K562 (cell line): Measurements from ENCODE around the gene TRIOBP. TPM values are rescaled to one million over a fixed set of nuclear protein-coding genes. Genes with fewer than 3 reads are reported as not detected.
A peak's percentile ranks its signal among the peaks of the same experiment; 100 is the strongest.

Experiments
- ATF2 ChIP-seq: sonication (generic); formaldehyde crosslinking; IDR thresholded peaks from 2 replicates; pipeline ENCODE4 v1.8.1; 2022; ENCODE audit warnings: missing genetic modification reagents
- BRF2 ChIP-seq: IDR thresholded peaks from 3 replicates; pipeline ENCODE4 v1.6.1; 2011; ENCODE audit warnings: borderline replicate concordance, mild to moderate bottlenecking; ENCODE audit not compliant: insufficient read length, insufficient read depth
- CBFA2T2 ChIP-seq: fragments of 450-650 bp; conservative IDR thresholded peaks from 2 replicates; pipeline ENCODE4 v1.6.1; 2017; ENCODE audit warnings: mild to moderate bottlenecking
- CBFB ChIP-seq: sonication (generic); formaldehyde crosslinking; IDR thresholded peaks from 2 replicates; pipeline ENCODE4 v1.4.0; 2020; ENCODE audit warnings: mild to moderate bottlenecking, missing genetic modification reagents
- ETS1 ChIP-seq: conservative IDR thresholded peaks from 2 replicates; pipeline ENCODE4 v1.6.1; 2011; ENCODE audit warnings: low read depth, mild to moderate bottlenecking, low read length; ENCODE audit not compliant: control insufficient read depth
- NCOR1 ChIP-seq: fragments of 450-650 bp; IDR thresholded peaks from 2 replicates; pipeline ENCODE4 v1.6.1; 2016; ENCODE audit warnings: mild to moderate bottlenecking, moderate library complexity
- PYGO2 ChIP-seq: fragments of 450-650 bp; IDR thresholded peaks from 2 replicates; pipeline ENCODE4 v1.6.1; 2016; ENCODE audit warnings: mild to moderate bottlenecking, missing genetic modification characterization, moderate library complexity, missing compliant biosample characterization
- SP1 ChIP-seq: sonication (generic); formaldehyde crosslinking; IDR thresholded peaks from 2 replicates; pipeline ENCODE4 v1.8.1; 2022; ENCODE audit warnings: mild to moderate bottlenecking, missing genetic modification reagents
- VEZF1 ChIP-seq: fragments of 200-800 bp; sonication (Bioruptor generic); IDR thresholded peaks from 2 replicates; pipeline ENCODE4 v1.6.1; 2017; ENCODE audit warnings: missing genetic modification characterization, missing compliant biosample characterization
- ZNF384 ChIP-seq: IDR thresholded peaks from 2 replicates; pipeline ENCODE4 v1.6.1; 2012; ENCODE audit warnings: low read depth, low read length, improper control_type of control experiment
- ZNF407 ChIP-seq: fragments of 450-650 bp; IDR thresholded peaks from 2 replicates; pipeline ENCODE4 v1.6.1; 2016; ENCODE audit warnings: low read depth
- ZNF449 ChIP-seq: fragments of 250-450 bp; sonication (Bioruptor Pico); IDR thresholded peaks from 2 replicates; pipeline ENCODE4 v1.8.0; 2022; ENCODE audit warnings: moderate library complexity, mild to moderate bottlenecking, inconsistent platforms
- polyA plus RNA-seq, 8 experiments: library from polyadenylated mRNA; depleted of rRNA in 4 of 8; stranded (reverse) in 5 of 8; unstranded in 3 of 8; fragments of >200 nt; fragmentation: Nextera tagmentation in 2 of 8; fragmentation: Illumina TruSeq in 1 of 8; extraction: Ambion mirVana in 2 of 8; extraction: Trizol in 1 of 8; gene quantifications; 2 replicates each; pipeline versions ENCODE4 v1.2.1 to v1.2.3, GENCODE V29; 2011 to 2014; ENCODE audit warnings: inconsistent platforms in 1 of 8, missing spikeins in 1 of 8
- total RNA-seq, 7 experiments: library from RNA; depleted of rRNA in 6 of 7; stranded (reverse); fragments of >200 nt in 6 of 7; fragmentation: Illumina TruSeq in 2 of 7; extraction: Trizol in 2 of 7; gene quantifications; 2 replicates each; pipeline versions ENCODE4 v1.2.1 to v1.2.3, GENCODE V29; 2011 to 2021; ENCODE audit warnings: low replicate concordance in 1 of 7

TRIOBP gene
- total and polyA plus RNA-seq, 9 of the 15 experiments (the other 6 are each of a cell fraction or from before 2014, with no cell fraction given) = 0.24 to 13.8 (median 5.5) TPM

- TF ChIP-seq ZNF407 (no peak), BRF2 (no peak), ETS1 (no peak), ZNF384 (0 out of 2 replicates have a peak, but pooled peaks have one; percentile 12), NCOR1 (peak; percentile 50; the same call in 1 of the 2 replicates), CBFA2T2 (peak; percentile 71), CBFB (CRISPR knock-in tag) (no peak), VEZF1 (CRISPR knock-in tag) (no peak), PYGO2 (no peak), ATF2 (CRISPR knock-in tag) (no peak), ZNF449 (no peak), SP1 (CRISPR knock-in tag) (no peak)
Measured at GRCh38 chr22:37777122-37777687, 80.4 kb downstream of the TRIOBP start (continued).
